ENCODE data around the gene DNAJC2.
"Not testable (repeated sequence)": the region's sequence is repeated elsewhere in the genome, so short reads cannot be mapped to it uniquely, and the experiment has no call there.

Gene DNAJC2

GRCh38 chr7:103279963-103280802 lies 64.4 kb downstream of the DNAJC2 start:
- TF ChIP-seq L3MBTL2 (conservative IDR thresholded peaks at IDR 0.05): peak; percentile 64
- POLR2A ChIA-PET; CTCF ChIA-PET; DNase-seq (ENCODE audit: extremely low spot score): not testable (repeated sequence)

DNA sequence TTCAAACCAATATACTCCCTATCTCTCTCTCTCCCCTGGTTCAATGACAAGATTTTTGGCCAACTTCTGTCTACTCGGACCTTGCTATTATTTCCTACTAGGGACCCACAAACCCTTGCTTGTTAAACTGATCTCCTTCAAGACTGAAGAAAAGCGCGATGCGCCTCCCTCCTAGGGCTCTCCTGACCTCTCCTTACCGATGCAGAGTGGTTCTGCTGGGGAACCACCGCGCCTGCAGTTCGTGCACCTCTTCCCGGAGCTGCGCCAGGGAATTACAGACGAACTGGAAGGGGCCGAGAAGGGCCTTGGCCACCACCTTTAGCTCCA lies 65.0 kb downstream of the DNAJC2 start:
- DNase-seq (ENCODE audit: extremely low spot score); POLR2A ChIA-PET; CTCF ChIA-PET: not testable (repeated sequence)

DNA sequence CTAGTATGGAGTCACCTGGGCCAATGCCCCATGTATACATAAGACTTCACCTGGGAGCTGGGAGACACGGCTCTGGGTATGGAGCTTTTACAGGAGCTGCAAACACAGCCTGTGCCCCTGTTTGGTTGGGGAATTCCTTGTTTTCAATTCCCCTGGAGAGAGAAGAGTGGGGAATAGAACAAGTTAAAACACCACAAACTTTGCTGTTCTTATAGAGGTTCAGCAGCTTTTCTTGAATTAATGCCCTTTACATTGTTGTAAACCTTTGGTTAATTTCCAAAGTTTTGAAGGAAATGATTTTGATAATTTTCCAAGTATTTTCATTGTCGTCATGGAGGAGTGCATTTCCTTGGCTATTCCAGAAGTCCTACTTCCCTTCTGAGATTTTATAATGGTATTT lies 66.4 kb downstream of the DNAJC2 start:
- CTCF ChIA-PET; DNase-seq (ENCODE audit: extremely low spot score); POLR2A ChIA-PET: not testable (repeated sequence)

DNA sequence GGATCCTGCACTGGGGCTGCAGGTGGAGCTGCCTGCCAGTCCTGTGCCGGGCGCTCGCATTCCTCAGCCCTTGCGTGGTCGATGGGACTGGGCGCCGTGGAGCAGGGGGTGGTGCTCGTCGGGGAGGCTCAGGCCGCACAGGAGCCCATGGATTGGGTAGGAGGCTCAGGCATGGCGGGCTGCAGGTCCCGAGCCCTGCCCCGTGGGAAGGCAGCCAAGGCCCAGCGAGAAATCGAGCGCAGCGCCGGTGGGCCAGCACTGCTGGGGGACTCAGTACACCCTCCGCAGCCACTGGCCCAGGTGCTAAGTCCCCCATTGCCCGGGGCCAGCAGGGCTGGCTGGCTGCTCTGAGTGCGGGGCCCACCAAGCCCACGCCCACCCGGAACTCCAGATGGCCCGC lies 69.7 kb downstream of the DNAJC2 start:
- POLR2A ChIA-PET; CTCF ChIA-PET; DNase-seq (ENCODE audit: extremely low spot score): not testable (repeated sequence)

- DNase-seq (ENCODE audit: extremely low spot score); CTCF ChIA-PET; POLR2A ChIA-PET: not testable (repeated sequence)
Measured at GRCh38 chr7:103273374-103273773, 71.2 kb downstream of the DNAJC2 start.

- DNase-seq (ENCODE audit: extremely low spot score); POLR2A ChIA-PET; CTCF ChIA-PET: not testable (repeated sequence)
Measured at GRCh38 chr7:103266229-103266628, 78.3 kb downstream of the DNAJC2 start.

DNA sequence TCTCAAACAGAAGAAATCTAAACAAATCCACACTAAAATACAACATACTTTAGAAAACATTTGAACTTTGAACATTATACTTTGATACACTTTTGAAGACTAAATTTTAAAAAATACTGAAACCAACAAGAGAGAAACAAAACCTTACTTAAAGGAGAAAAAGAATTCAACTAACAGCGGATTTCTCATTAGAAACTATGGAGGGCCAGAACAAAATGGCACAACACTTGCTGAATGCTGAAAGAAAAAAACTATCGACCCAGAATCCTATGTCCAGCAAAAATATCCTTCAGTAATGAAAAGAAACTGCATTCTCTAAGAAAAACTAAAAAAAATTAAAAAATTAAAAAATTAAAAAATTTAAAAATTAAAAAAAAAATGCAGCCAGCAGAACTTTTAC lies 80.5 kb downstream of the DNAJC2 start:
- POLR2A ChIA-PET; DNase-seq (ENCODE audit: extremely low spot score); CTCF ChIA-PET: not testable (repeated sequence)
